GM18517 (cell line): ENCODE data around the gene TNFRSF12A.
"Not testable (repeated sequence)": the region's sequence is repeated elsewhere in the genome, so short reads cannot be mapped to it uniquely, and the experiment has no call there.

Source experiments
- ATAC-seq: cut with Tn5 transposase; IDR thresholded peaks from one replicate; pipeline ENCODE4 v1.9.1; 2021; ENCODE audit warnings: mild to moderate bottlenecking, moderate library complexity; ENCODE audit not compliant: unreplicated experiment

TNFRSF12A gene

GRCh38 chr16:3045758-3046640 lies 25.8 kb downstream of the TNFRSF12A start, which contains the start of gene MMP25:
Gene MMP25, plus strand, starts transcription at chr16:3046561. Its CDS starts 357 bp downstream, at chr16:3046918.
- ATAC-seq, result no peak

GRCh38 chr16:3046641-3047386 lies 26.6 kb downstream of the TNFRSF12A start:
- ATAC-seq, result no peak

- no peak for ATAC-seq
Observed at GRCh38 chr16:3047387-3047720, 27.2 kb downstream of the TNFRSF12A start.

- no peak for ATAC-seq
Observed at GRCh38 chr16:3049921-3050481, 29.8 kb downstream of the TNFRSF12A start.

- ATAC-seq, result no peak
Observed at GRCh38 chr16:3050487-3050886, 30.3 kb downstream of the TNFRSF12A start.

GRCh38 chr16:3051009-3051408 lies 30.8 kb downstream of the TNFRSF12A start:
- no peak for ATAC-seq

- ATAC-seq, result no peak
Observed at GRCh38 chr16:3051494-3051893, 31.3 kb downstream of the TNFRSF12A start.

GRCh38 chr16:3052571-3053329 lies 32.6 kb downstream of the TNFRSF12A start:
- ATAC-seq, result not testable (repeated sequence)

- ATAC-seq, result not testable (repeated sequence)
Observed at GRCh38 chr16:3053330-3053710, 33.2 kb downstream of the TNFRSF12A start.

GRCh38 chr16:3054965-3055733 lies 35.0 kb downstream of the TNFRSF12A start:
- no peak for ATAC-seq

GRCh38 chr16:3055734-3056115 lies 35.6 kb downstream of the TNFRSF12A start:
- ATAC-seq, result not testable (repeated sequence)

GRCh38 chr16:3056336-3057180 lies 36.4 kb downstream of the TNFRSF12A start:
- no peak for ATAC-seq

- ATAC-seq, result no peak
Observed at GRCh38 chr16:3057181-3058138, 37.3 kb downstream of the TNFRSF12A start.

- ATAC-seq, result no peak
Observed at GRCh38 chr16:3058139-3059030, 38.2 kb downstream of the TNFRSF12A start.

GRCh38 chr16:3059041-3059722 lies 39.0 kb downstream of the TNFRSF12A start:
- peak; percentile 61 for ATAC-seq

- no peak for ATAC-seq
Observed at GRCh38 chr16:3059723-3060242, 39.6 kb downstream of the TNFRSF12A start.
